Measurements from ENCODE around the gene TIFAB. TPM values are rescaled to one million over a fixed set of nuclear protein-coding genes. Genes with fewer than 3 reads are reported as not detected.

TIFAB gene
- total RNA-seq, 1 donor from 2014 or later = not detected

DNA sequence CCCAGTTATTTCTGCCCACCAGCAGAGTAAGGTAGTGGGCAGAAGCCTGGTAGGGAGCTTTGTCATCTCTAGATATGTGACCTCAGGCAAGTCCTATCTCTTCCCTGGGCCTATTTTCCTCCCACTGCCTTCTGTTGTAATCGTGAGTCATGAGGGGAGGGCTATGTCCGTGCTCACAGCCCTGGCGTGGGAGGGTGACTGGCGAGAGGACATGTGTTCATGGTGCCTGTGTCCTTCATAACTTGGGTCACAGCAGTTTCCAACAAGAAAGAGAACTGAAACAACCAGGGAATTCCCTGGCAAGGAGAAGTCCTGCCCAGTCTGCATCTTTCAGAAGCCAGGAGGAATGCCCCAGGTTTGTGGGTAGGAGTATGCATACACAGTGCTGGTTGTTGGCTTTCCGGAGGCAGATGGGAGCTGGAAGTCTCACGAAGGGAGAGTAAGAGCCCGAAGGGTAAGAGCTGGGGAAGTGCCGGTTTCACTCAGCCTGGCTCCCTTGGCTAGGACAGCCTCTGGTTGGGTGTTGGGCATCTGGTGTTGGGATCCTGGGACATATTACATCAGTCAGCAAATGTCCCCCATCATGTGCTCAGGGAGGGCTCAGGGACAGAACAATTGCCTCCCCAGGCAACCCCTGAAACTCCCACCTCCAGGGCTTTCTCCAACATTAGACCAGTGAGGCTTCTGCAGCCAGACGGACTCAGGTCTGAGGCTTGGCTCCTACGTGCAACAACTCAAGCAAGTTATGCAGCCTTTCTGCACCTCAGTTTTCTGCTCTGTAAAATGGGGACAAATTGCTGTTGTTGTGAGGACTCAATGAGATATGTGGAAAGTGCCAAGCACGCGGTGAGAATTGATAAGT, 4.3 kb upstream of the TIFAB start:
- H3K36me3 Mint-ChIP-seq (ENCODE audit: low read depth, unreplicated experiment) = no peaks in the 10 kb centered on the region
- DNase-seq (ENCODE audit: low spot score) = no peak
- TF ChIP-seq CTCF (IDR thresholded peaks at IDR 0.05; ENCODE audit: unreplicated experiment) = no peak
- peaks cover 3% of the 10 kb centered on the region for H3K27me3 Mint-ChIP-seq (ENCODE audit: unreplicated experiment)
- H3K9me3 Mint-ChIP-seq (ENCODE audit: unreplicated experiment) = no peaks in the 10 kb centered on the region
- H3K27ac Mint-ChIP-seq (ENCODE audit: unreplicated experiment) = no peak overlapping the region
- no peak overlapping the region for H3K4me3 Mint-ChIP-seq (ENCODE audit: unreplicated experiment)
- H3K4me1 Mint-ChIP-seq (ENCODE audit: unreplicated experiment) = peaks cover 3% of the 10 kb centered on the region

DNA sequence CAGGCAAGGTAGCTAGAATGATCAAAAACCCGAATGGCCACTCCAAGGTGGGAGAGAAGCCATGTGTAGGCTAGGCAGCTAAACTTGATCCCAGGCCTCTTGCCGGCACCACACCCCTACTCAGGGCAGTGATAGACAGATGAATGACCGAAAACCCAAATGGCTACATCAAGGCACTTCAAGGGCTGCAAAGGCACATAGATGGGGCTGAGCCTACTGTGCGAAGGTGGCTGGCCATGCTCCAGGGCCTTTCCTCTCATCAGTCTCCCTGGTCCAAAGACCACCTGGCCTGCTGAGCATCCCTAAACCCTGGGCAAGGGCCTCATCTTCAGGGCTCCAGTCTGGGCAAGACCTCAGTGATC, 3.7 kb upstream of the TIFAB start:
- H3K36me3 Mint-ChIP-seq (ENCODE audit: low read depth, unreplicated experiment) = no peaks in the 10 kb centered on the region
- peaks cover 5% of the 10 kb centered on the region for H3K27me3 Mint-ChIP-seq (ENCODE audit: unreplicated experiment)
- TF ChIP-seq CTCF (IDR thresholded peaks at IDR 0.05; ENCODE audit: unreplicated experiment) = no peak
- no peak for DNase-seq (ENCODE audit: low spot score)
- no peaks in the 10 kb centered on the region for H3K9me3 Mint-ChIP-seq (ENCODE audit: unreplicated experiment)
- H3K27ac Mint-ChIP-seq (ENCODE audit: unreplicated experiment) = no peak overlapping the region
- H3K4me1 Mint-ChIP-seq (ENCODE audit: unreplicated experiment) = peaks cover 3% of the 10 kb centered on the region
- no peak overlapping the region for H3K4me3 Mint-ChIP-seq (ENCODE audit: unreplicated experiment)

DNA sequence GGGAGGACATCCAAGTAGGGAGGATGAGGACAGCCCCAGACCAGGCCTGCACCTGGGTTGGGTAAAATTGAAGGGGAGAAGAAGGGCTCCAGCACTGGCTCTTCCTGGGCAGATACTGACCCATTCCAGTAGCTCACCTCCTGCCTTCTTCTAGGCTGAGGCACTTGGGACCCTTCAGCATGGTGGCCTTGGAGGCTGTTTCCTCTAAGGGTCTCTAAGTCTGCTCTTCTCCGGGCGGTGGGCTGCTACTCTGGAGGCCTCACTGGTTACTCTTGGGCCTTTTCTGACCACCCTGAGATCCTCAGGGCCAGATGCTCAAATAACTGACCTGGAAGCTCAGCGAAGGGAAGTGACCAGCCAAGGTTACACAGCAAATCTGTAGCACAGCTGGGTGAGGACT, 2.8 kb upstream of the TIFAB start:
- TF ChIP-seq CTCF (IDR thresholded peaks at IDR 0.05; ENCODE audit: unreplicated experiment) = no peak
- no peak overlapping the region for H3K27ac Mint-ChIP-seq (ENCODE audit: unreplicated experiment)
- H3K9me3 Mint-ChIP-seq (ENCODE audit: unreplicated experiment) = no peaks in the 10 kb centered on the region
- DNase-seq (ENCODE audit: low spot score) = no peak
- H3K36me3 Mint-ChIP-seq (ENCODE audit: low read depth, unreplicated experiment) = no peaks in the 10 kb centered on the region
- no peak overlapping the region for H3K4me3 Mint-ChIP-seq (ENCODE audit: unreplicated experiment)
- no peaks in the 10 kb centered on the region for H3K4me1 Mint-ChIP-seq (ENCODE audit: unreplicated experiment)
- H3K27me3 Mint-ChIP-seq (ENCODE audit: unreplicated experiment) = peaks cover 5% of the 10 kb centered on the region

DNA sequence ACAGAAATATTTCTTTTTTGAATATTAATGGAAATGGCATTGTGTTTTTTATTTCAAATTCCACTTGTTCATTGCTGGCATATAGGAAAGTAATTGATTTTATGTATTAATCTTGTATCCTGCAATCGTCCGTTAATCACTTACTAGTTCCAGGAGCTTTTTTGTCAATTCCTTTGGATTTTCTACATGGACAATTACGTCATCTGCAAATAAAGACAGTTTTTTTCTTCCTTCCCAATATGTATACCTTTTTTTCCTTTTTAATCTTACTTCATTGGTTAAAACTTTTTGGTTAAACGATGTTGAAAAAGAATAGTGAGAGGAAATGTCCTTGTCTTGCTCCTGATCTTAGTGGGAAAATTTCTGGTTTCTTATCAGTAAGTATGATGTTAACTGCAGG, 1.5 kb upstream of the TIFAB start:
- Mint-ChIP-seq H3K27me3 (ENCODE audit: unreplicated experiment) (peaks cover 5% of the 10 kb centered on the region), H3K4me1 (ENCODE audit: unreplicated experiment) (peaks cover 5% of the 10 kb centered on the region), H3K27ac (ENCODE audit: unreplicated experiment) (no peak overlapping the region)

More for the DNA sequence above, 1.5 kb upstream of the TIFAB start:
- no peak overlapping the region for H3K4me3 Mint-ChIP-seq (ENCODE audit: unreplicated experiment)
- no peaks in the 10 kb centered on the region for H3K9me3 Mint-ChIP-seq (ENCODE audit: unreplicated experiment)
- no peak for TF ChIP-seq CTCF (IDR thresholded peaks at IDR 0.05; ENCODE audit: unreplicated experiment)
- H3K36me3 Mint-ChIP-seq (ENCODE audit: low read depth, unreplicated experiment) = no peaks in the 10 kb centered on the region
- DNase-seq (ENCODE audit: low spot score) = no peak

All from endothelial cell (in vitro differentiated cells).